Ascending aorta (tissue), 2 donors: ENCODE data around the gene CENPA. TPM values are rescaled to one million over a fixed set of nuclear protein-coding genes. Genes with fewer than 3 reads are reported as not detected.

Experiments used
- DNase-seq, 2 donors: peaks; one replicate each; pipeline ENCODE4 v3.0.0-alpha.2; 2019; ENCODE audit warnings: low spot score in 2 of 2
- H3K27ac ChIP-seq, 2 donors: fragments of 200-600 bp; sonication (generic); one replicate each; pipeline ENCODE4 v1.5.1; 2016 to 2017; ENCODE audit warnings: mild to moderate bottlenecking in 1 of 2
- H3K27me3 ChIP-seq: fragments of 200-600 bp; sonication (generic); one replicate; pipeline ENCODE4 v1.5.1; 2017
- H3K36me3 ChIP-seq, 2 donors: fragments of 200-600 bp; sonication (generic); one replicate each; pipeline ENCODE4 v1.5.1; 2016
- H3K4me1 ChIP-seq, 2 donors: fragments of 200-600 bp; sonication (generic); one replicate each; pipeline ENCODE4 v1.5.1; 2016 to 2017; ENCODE audit warnings: mild to moderate bottlenecking in 1 of 2
- H3K4me3 ChIP-seq, 2 donors: fragments of 200-600 bp; sonication (generic); one replicate each; pipeline ENCODE4 v1.5.1; 2016 to 2017; ENCODE audit warnings: mild to moderate bottlenecking in 1 of 2
- H3K9me3 ChIP-seq, 2 donors: fragments of 200-600 bp; sonication (generic); one replicate each; pipeline ENCODE4 v1.5.1; 2016
- intact Hi-C: fragments of 100-400 bp; cut with DNase I; formaldehyde crosslinking; loops from one replicate; pipeline ENCODE4 v1.15.1; 2023
- total RNA-seq: library from RNA; depleted of rRNA; stranded (reverse); fragments of >200 nt; gene quantifications from one replicate; pipeline ENCODE4 v1.1.0, GENCODE V29; 2016
- TF ChIP-seq, protein P1 (sequence below), 3 experiments: fragments of 200-600 bp in 2 of 3; fragments of 450-650 bp in 1 of 3; sonication (generic) in 2 of 3; IDR thresholded peaks; one replicate each; pipeline ENCODE4 v1.5.1; 2016 to 2019; ENCODE audit warnings: antibody characterized with exemption in 3 of 3, mild to moderate bottlenecking in 1 of 3, moderate library complexity in 1 of 3

The CENPA gene
- total RNA-seq, 1 donor from 2014 or later: not detected

DNA sequence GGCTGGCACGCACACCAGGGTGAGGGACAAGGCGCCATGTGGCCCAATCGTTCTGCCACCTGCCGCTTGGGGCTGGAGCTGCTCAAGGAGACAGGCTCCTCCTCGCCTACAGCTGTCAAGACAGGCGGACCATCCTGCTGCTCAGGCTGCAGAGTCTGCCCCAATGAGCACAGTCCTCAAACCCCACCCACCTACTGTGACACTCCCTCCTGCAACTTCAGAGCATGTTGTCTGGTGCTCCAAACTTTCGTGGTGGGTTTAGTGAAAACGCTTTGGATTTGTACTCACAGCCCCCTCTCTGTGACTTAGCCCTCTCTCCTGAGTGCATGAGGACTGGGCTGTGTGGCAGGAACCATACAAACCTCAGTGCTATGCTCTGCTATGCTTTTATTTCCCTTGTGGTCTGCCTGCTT, 45.0 kb upstream of the CENPA start:
- Histone ChIP-seq H3K4me1 (peaks cover 0 to 3% of the 10 kb centered on the region in 2 donors), H3K4me3 (no peak overlapping the region), H3K36me3 (no peaks in the 10 kb centered on the region), H3K9me3 (no peaks in the 10 kb centered on the region), H3K27me3 (no peaks in the 10 kb centered on the region), H3K27ac (no peak overlapping the region)
- DNase-seq: no peak
- TF ChIP-seq, protein P1, sequence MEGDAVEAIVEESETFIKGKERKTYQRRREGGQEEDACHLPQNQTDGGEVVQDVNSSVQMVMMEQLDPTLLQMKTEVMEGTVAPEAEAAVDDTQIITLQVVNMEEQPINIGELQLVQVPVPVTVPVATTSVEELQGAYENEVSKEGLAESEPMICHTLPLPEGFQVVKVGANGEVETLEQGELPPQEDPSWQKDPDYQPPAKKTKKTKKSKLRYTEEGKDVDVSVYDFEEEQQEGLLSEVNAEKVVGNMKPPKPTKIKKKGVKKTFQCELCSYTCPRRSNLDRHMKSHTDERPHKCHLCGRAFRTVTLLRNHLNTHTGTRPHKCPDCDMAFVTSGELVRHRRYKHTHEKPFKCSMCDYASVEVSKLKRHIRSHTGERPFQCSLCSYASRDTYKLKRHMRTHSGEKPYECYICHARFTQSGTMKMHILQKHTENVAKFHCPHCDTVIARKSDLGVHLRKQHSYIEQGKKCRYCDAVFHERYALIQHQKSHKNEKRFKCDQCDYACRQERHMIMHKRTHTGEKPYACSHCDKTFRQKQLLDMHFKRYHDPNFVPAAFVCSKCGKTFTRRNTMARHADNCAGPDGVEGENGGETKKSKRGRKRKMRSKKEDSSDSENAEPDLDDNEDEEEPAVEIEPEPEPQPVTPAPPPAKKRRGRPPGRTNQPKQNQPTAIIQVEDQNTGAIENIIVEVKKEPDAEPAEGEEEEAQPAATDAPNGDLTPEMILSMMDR (IDR thresholded peaks at IDR 0.05): no peak
- intact Hi-C loops: no loop called here

DNA sequence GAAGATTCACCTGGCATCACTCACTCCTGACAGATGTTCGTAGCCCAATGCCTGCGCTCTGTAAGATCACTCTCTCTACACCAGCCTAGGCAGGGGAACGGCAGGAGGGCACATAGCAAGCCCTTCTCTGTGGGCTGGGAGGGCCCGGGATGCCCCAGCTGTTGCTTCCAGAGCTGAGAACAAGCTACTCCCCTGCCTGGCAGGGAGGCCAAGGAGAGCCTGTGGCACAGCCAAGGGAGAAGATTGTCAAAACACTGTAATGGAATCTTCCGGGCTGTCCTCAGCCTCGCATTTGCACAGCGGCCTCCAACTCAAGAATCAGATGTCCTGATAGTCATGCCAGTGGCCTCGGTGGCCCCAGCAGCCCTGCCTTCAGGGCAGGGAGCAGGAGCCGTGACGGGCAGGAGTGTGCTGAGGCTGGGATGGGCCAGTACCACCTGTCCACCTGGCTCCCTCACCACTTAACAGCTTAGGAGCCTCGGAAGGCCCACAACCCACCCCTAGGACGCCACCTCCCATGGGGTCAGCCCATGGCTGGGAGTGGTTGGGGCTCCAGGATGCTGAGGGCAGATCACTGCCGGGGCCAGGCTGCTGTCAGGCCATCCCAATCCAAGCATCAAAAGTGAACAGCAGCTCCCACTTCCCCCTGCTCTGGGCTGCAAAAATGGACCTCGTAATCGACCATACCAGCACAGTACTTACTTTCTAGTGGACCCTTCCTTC, 43.6 kb upstream of the CENPA start:
- Histone ChIP-seq H3K36me3 (no peaks in the 10 kb centered on the region), H3K9me3 (no peaks in the 10 kb centered on the region), H3K4me3 (no peak overlapping the region), H3K27me3 (no peaks in the 10 kb centered on the region), H3K4me1 (peaks cover 0 to 3% of the 10 kb centered on the region in 2 donors), H3K27ac (no peak overlapping the region)
- TF ChIP-seq, protein P1 (IDR thresholded peaks at IDR 0.05): no peak
- intact Hi-C loops: no loop called here
- no peak for DNase-seq

DNA sequence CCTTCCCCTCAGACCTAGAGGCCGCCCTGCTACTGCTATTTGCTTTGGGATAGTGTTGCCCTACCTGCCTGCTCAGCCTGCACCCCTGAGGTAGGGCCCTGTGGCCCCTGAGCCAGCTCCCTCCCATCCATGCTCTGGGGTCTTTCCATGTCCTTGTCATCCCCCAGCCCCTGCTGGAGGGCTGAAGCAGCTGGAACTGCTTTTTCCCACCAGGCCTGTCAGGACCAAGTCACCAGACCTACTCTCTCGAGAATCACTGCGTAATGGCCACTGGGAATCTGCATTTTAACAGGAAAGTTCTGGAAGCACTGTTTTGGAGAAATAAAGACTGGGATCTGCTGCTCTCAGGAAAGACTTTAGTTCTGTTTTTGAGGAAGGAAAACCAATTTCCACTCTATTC, 42.0 kb upstream of the CENPA start:
- TF ChIP-seq, protein P1 (IDR thresholded peaks at IDR 0.05): no peak
- no peaks in the 10 kb centered on the region for H3K36me3 ChIP-seq
- no peak overlapping the region for H3K27ac ChIP-seq
- peaks cover 0 to 3% of the 10 kb centered on the region in 2 donors for H3K4me1 ChIP-seq
- H3K9me3 ChIP-seq: no peaks in the 10 kb centered on the region
- DNase-seq: no peak
- intact Hi-C loops: no loop called here
- H3K4me3 ChIP-seq: no peak overlapping the region
- H3K27me3 ChIP-seq: no peaks in the 10 kb centered on the region

DNA sequence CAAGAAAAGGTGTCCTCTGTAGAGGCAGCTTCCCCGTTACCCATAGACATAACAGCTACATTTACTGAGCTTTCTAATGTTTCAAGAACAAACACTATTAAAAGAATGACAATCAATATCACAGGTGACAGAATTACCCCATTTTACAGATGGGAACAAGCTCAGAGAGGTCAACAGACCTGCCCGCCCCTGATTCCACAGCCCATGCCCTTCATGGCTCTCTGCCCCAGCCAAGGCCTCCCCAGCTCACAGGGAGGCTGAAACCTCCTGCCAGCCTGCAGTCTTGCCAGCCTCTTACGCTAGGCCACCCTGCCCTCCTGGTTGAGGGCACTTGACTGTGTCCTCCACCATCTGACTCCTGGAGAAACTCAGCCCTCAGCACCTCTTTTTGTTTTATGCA, 40.9 kb upstream of the CENPA start:
- H3K27ac ChIP-seq: no peak overlapping the region
- no peaks in the 10 kb centered on the region for H3K27me3 ChIP-seq
- H3K4me3 ChIP-seq: no peak overlapping the region
- no peak for DNase-seq
- no peaks in the 10 kb centered on the region for H3K9me3 ChIP-seq
- H3K4me1 ChIP-seq: peaks cover 0 to 3% of the 10 kb centered on the region in 2 donors
- TF ChIP-seq, protein P1 (IDR thresholded peaks at IDR 0.05): no peak
- H3K36me3 ChIP-seq: no peaks in the 10 kb centered on the region
- intact Hi-C loops: loop anchor here (1.0 kb wide), 1 partner anchor 140 kb away; no protein-coding TSS in a partner anchor

DNA sequence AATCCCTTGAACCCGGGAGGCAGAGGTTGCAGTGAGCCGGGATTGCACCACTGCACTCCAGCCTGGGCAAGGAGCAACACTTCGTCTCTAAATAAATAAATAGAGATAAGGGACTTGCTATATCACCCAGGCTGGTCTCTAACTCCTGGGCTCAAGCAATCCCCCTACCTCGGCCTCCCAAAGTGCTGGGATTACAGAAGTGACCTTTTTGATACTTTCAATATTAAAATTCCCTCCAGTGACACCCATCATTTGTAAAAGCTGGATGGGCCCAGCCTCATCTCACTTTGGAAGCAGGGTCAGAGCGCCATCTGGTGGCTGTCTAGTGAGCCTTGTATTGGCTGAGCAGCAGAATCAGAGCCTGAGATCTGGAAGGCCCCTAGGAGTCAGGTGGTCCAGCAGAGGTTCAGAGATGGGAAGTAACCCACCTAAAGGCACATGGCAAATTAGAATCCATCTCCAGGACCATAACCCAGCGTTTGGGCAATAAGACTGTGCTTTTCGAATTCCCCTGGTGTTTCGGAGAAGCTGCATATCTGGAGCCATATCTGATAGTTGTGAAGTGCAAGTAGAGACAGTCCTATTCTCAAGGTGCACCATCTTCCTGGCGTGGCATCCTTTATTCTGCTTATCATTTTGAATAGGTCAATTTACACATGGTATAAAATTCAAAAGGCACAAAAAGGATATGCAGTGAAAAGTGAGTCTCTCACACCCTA, 40.1 kb upstream of the CENPA start:
- DNase-seq: peak in 1 of 2 donors; percentile 89

More for the DNA sequence above, 40.1 kb upstream of the CENPA start:
- no peaks in the 10 kb centered on the region for H3K27me3 ChIP-seq
- H3K36me3 ChIP-seq: no peaks in the 10 kb centered on the region
- TF ChIP-seq, protein P1 (IDR thresholded peaks at IDR 0.05): peak; percentile 86 to 94 (median 91)
- peaks cover 0 to 3% of the 10 kb centered on the region in 2 donors for H3K4me1 ChIP-seq
- H3K27ac ChIP-seq: no peak overlapping the region
- no peaks in the 10 kb centered on the region for H3K9me3 ChIP-seq
- H3K4me3 ChIP-seq: no peak overlapping the region
- intact Hi-C loops: loop anchor here (1.0 kb wide), 1 partner anchor 140 kb away; no protein-coding TSS in a partner anchor
